ENCODE data around the gene KRT86.

DNA sequence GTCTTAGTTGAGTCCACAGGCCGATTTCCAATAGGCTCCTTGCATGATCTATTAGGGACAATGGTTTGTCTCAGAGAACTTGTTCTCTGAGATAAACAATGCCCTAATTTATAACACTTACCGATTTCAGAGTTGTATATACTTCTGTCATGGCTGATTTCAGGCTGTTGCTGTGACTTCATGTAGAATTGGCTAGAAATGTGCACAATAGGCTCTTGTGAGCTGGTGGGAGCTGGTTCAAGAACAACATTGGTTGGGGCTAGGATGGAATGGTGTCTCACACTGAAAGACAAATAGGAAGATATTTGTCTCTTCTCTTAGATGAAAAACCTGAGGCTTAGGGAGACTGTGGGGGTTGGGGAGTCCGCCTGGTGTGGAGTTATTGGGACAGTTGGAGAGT, 6.7 kb upstream of the KRT86 start:
- TF ChIP-seq, protein P1, sequence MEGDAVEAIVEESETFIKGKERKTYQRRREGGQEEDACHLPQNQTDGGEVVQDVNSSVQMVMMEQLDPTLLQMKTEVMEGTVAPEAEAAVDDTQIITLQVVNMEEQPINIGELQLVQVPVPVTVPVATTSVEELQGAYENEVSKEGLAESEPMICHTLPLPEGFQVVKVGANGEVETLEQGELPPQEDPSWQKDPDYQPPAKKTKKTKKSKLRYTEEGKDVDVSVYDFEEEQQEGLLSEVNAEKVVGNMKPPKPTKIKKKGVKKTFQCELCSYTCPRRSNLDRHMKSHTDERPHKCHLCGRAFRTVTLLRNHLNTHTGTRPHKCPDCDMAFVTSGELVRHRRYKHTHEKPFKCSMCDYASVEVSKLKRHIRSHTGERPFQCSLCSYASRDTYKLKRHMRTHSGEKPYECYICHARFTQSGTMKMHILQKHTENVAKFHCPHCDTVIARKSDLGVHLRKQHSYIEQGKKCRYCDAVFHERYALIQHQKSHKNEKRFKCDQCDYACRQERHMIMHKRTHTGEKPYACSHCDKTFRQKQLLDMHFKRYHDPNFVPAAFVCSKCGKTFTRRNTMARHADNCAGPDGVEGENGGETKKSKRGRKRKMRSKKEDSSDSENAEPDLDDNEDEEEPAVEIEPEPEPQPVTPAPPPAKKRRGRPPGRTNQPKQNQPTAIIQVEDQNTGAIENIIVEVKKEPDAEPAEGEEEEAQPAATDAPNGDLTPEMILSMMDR (IDR thresholded peaks at IDR 0.05; ENCODE audit: insufficient read depth, low read length, poor library complexity, severe bottlenecking) = no peak
- TF ChIP-seq EZH2phosphoT487 (conservative IDR thresholded peaks at IDR 0.05; ENCODE audit: low read length) = no peak

Data from SU-DHL-6 (cell line).